Measurements from ENCODE around the gene GFRA4.

DNA sequence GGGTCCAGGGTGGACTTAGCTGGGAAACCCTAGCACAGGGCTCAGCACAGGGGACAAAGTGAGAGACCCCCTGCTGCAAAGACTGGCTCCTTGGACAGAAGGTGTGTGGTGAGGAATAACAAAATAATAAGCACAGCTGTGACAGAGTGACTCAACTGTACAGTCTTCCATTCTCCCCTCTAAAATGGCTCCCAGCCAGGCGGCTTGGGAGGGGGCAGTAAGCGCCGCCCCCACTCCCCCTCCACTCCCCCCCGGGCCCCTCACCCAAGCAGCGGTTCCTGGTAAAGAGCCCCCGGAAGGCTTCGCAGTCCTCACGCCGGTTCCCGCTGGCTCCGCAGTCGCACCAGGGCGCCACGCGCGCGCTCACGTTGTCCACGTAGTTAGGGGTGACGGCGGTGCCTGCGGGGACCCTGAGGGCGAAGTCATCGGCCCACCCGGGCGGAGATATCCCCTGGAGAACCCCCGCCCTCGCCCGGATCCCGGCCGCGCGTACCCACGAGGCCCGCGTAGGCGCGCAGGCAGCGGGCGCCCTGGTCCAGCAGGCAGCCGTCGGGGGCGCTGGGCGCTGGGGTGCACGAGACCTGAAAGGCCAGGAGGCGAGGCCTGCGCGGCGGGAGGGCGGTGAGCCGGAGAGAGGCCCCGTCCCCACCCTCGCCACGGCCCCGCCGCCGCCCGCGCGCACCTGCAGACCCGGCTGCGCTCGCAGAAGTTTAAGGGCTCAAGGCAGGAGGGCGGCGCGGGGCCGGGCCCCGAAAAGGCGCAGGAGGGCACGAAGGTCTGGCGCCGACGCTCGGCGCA, 2.7 kb downstream of the GFRA4 start:
- TF ChIP-seq, protein P1, sequence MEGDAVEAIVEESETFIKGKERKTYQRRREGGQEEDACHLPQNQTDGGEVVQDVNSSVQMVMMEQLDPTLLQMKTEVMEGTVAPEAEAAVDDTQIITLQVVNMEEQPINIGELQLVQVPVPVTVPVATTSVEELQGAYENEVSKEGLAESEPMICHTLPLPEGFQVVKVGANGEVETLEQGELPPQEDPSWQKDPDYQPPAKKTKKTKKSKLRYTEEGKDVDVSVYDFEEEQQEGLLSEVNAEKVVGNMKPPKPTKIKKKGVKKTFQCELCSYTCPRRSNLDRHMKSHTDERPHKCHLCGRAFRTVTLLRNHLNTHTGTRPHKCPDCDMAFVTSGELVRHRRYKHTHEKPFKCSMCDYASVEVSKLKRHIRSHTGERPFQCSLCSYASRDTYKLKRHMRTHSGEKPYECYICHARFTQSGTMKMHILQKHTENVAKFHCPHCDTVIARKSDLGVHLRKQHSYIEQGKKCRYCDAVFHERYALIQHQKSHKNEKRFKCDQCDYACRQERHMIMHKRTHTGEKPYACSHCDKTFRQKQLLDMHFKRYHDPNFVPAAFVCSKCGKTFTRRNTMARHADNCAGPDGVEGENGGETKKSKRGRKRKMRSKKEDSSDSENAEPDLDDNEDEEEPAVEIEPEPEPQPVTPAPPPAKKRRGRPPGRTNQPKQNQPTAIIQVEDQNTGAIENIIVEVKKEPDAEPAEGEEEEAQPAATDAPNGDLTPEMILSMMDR (IDR thresholded peaks at IDR 0.05; ENCODE audit: borderline replicate concordance, extremely low read depth, low read length, poor library complexity, severe bottlenecking) = no peak
- no peak for TF ChIP-seq EZH2 (IDR thresholded peaks at IDR 0.05; ENCODE audit: borderline replicate concordance, low read depth, low read length, severe bottlenecking)

All from DND-41 (cell line).